GM19372 (cell line): ENCODE results near the gene FKBP10.
A peak's percentile ranks its signal among the peaks of the same experiment; 100 is the strongest.
"Not testable (repeated sequence)": the region's sequence is repeated elsewhere in the genome, so short reads cannot be mapped to it uniquely, and the experiment has no call there.

Experiments
- ATAC-seq: cut with Tn5 transposase; IDR thresholded peaks from one replicate; pipeline ENCODE4 v1.9.1; 2021; ENCODE audit warnings: mild to moderate bottlenecking, low read depth, moderate library complexity; ENCODE audit not compliant: unreplicated experiment

Gene FKBP10

DNA sequence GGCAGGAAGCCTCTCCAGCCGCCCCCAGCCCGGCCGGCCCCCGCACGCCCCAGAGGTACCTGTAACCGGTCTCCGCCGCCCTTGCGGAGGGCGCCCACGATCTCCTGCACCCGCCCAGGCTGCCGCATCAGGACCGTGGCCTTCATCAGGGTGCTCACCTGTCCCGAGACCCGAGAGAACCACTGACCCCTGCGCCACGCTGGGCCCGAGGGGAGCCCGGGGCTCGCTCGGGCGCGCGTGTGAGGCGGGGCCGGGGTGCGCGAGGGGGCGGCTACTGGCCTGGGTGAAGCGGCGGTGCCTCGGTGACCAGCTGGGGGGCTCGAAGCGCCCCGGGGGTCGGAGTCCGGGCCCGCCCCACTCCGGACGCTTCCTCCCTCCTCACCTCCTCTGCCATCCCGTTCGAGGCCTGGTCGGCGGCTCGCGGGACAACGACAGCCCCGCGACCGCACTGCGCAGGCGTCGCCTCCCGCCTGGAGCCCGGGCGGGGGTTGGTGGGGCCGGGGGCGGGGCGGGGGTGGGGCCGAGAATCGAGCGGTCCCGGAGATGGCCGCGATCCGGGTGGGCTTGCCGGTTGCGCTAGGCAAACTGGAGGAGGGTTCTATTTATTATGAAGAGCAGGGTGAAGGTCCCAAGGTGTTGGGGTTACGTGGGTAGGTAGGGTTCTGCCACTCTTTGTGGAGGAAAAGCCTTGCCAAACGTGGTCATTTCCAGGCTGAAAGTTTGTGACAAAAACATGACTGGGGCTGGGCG lies 23.2 kb downstream of the FKBP10 start, which contains the start of gene NT5C3B:
Gene NT5C3B (minus strand): TSS at position 433 of the 750 bp plus-strand sequence. CDS start 39 bp downstream, at position 394.
- no peak for ATAC-seq

GRCh38 chr17:41836550-41837196 lies 23.9 kb downstream of the FKBP10 start:
- ATAC-seq, result no peak

GRCh38 chr17:41837761-41838538 lies 25.1 kb downstream of the FKBP10 start, which contains the start of gene KLHL10:
KLHL10 (plus strand) TSS chr17:41837825; CDS start chr17:41837933, 108 bp downstream.
- no peak for ATAC-seq

DNA sequence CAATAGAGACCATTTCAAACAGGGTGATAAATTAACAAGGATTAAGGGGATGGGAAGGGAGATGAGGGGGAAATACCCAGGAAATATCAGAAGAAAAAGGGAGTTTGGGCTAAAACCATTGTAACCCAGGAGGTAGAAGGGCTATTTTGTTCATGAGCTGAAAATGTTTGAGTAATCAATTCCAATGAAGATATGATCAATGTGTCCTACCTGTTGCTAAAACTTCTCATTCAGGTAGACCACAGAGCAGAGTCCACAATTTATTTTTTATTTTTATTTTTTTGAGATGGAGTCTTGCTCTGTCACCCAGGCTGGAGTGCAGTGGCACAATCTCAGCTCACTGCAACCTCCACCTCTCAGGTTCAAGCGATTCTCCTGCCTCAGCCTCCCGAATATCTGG lies 26.6 kb downstream of the FKBP10 start:
- not testable (repeated sequence) for ATAC-seq

- ATAC-seq, result not testable (repeated sequence)
Observed at GRCh38 chr17:41840781-41841180, 28.0 kb downstream of the FKBP10 start.

DNA sequence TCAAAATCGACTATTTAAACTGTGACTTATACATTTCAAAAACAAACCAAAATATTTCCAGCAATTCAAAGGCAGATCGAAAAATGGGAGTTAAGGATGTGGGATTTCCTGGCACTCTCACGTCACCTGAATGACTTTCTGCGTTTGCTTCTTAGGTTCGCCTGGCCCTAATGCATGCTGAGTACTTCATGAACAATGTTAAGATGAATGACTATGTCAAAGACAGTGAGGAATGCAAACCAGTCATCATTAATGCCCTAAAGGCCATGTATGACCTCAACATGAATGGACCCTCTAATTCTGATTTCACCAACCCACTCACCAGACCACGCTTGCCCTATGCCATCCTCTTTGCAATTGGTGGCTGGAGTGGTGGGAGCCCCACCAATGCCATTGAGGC lies 32.2 kb downstream of the FKBP10 start:
- ATAC-seq, result no peak

- ATAC-seq, result no peak
Observed at GRCh38 chr17:41848788-41849187, 36.0 kb downstream of the FKBP10 start.

GRCh38 chr17:41849251-41849990 lies 36.6 kb downstream of the FKBP10 start:
- ATAC-seq, result no peak

DNA sequence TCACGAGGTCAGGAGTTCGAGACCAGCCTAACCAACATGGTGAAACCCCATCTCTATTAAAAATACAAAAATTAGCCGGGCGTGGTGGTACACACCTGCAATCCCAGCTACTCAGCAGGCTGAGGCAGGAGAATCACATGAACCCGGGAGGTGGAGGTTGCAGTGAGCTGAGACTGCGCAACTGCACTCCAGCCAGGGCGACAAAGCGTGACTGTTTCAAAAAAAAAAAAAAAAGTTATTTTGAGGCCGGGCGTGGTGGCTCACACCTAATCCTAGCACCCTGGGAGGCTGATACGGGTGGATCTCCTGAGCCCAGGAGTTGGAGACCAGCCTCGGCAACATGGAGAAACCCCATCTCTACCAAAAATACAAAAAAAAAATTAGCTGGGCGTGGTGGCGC lies 38.6 kb downstream of the FKBP10 start:
- ATAC-seq, result not testable (repeated sequence)

DNA sequence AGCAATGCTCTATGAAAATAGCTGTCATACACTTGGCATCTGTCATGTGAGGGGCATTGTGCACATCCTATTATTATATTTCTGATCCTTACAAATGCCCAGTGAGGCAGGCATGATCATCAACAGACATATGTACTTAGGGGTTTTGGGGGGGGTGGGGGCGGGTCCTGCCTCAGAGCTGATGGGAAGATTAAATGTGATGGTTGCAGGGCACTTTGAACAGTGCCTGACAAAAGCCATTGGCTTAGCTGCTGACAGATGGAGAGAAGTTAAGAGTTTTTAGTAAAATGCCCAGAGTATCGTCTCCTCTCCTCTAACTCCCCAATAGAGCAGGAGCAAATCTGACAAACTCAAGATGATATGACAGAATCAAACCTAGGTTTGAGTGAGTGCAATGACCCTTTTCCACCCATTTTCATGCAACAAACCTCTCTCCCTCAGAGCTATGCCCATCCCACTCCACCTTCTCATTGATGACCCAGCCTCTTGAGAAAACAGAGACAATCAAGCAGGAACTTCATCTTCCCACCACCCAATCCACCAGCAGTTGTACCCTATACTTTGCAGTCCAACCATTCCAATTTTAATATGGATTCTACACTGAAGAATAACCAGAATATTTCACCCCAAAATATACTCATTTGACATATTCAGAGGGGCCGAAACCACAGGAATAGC lies 47.6 kb downstream of the FKBP10 start:
- no peak for ATAC-seq

DNA sequence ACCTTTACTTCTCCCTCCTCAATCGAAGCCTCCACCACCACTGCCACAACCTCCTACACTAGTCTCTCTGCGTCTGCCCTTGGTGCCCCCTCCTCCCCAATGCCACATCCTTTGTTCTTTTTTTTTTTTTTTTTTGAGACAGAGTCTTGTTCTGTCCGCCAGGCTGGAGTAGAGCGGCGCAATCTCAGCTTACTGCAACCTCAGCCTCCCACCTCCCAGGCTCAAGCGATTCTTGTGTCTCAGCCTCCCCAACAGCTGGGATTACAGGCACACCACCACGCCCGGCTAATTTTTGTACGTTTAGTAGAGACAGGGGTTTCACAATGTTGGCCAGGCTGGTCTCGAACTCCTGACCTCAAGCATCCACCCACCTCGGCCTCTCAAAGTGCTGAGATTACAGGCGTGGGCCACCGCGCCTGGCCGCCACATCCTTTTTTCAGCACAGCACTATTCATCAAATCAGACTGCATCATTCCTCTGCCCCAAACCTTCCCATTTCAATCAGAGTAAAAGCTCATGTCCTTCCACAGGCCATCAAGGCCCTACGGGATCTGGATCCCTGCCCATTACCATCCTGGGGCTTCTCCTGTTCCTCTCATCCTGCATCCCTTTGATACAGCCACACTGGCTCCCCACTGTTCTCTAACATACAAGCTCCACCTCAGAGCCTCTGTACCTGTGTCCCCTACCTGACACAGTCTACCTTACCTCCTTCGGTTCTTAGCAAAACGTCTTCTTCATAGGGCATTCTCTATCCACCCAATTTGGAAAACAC lies 50.5 kb downstream of the FKBP10 start:
- no peak for ATAC-seq

GRCh38 chr17:41864498-41864835 lies 51.7 kb downstream of the FKBP10 start:
- peak; percentile 21 for ATAC-seq

DNA sequence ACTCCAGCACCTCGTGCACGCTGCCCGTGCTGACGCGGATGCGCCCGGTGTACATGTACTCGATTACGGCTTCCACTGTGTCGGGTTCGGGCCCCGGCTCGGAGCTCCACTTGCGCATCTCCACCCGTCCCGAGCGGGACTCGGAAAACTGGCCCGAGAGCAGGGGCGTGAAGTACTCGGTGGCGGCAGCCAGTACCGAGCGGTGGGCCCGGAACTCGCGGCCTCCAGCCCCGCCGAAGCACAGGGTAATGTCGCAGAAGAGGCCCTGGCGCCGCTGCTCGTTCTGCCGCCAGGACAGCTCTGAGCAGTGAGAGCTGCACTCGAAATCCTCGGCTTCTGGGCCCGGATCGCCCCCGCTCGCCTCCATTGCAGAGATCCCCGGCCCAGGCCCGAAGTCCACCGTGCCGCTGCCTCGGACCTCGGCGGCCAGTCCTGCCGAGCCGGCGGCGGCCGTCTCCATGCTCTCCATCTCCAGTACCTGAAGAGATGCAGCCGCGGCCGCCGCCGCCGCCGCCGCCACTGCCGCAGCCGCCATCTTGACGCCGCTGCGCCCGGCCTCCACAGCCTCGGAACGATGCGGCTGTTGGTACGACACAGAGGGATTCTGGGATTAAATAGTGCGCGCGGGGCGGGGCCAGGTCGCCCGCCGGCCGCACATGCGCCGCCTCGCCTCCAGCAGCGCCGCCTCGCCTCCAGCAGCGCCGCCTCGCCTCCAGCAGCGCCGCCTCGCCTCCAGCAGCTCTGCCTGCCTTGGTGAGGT lies 52.2 kb downstream of the FKBP10 start, which contains the start of gene KLHL11:
Gene KLHL11 (minus strand): TSS at position 588 of the 760 bp plus-strand sequence. CDS start 53 bp downstream, at position 535.
- ATAC-seq, result peak; percentile 85

DNA sequence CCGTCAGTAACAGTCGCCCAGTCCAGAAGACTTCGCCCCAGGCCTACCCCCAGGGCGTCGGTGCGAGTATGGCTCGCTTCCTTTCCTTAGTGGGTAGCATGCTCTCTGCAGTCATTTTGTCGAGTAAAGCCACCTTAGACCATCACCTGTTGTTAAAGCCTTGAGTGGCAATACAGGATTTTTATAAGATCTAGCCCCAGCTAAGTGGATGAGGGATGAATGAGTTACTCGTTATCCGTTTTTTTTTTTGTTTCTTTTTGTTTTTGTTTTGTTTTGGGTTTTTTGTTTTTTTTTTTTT lies 52.7 kb downstream of the FKBP10 start:
- ATAC-seq, result no peak

DNA sequence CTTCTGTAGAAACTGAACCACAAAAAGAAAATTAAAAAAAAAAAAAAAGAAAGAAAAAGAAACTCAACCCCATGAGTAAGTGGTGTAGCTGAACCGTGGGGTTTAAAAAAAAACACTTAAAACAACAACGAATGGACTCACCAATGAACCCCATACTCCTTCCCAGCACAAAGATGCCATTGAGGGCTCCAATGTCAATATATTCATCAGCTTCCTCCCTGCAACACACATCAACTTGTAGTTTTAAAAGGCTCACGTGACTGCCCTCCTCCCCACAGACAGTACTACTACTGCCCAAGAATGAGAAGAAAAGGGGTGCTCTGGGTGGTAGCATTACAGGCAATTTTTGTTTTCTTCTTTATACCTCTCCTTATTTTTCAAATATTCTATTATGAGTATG lies 55.8 kb downstream of the FKBP10 start:
- ATAC-seq, result no peak

- no peak for ATAC-seq
Observed at GRCh38 chr17:41869426-41869825, 56.6 kb downstream of the FKBP10 start.

- no peak for ATAC-seq
Observed at GRCh38 chr17:41870097-41870496, 57.3 kb downstream of the FKBP10 start.

- no peak for ATAC-seq
Observed at GRCh38 chr17:41870627-41871026, 57.8 kb downstream of the FKBP10 start.

GRCh38 chr17:41871789-41872188 lies 59.0 kb downstream of the FKBP10 start:
- no peak for ATAC-seq
